Lung (tissue), 12 donors: Measurements from ENCODE around the gene HOXB9. TPM values are rescaled to one million over a fixed set of nuclear protein-coding genes. Genes with fewer than 3 reads are reported as not detected.

Source experiments
- ATAC-seq: fragments of 200-7000 bp; cut with Tn5 transposase; one replicate; pipeline ENCODE4 v1.9.1; 2020; ENCODE audit warnings: moderate number of reproducible peaks; ENCODE audit not compliant: insufficient read depth, low FRiP score
- DNase-seq, 3 donors: peaks; one replicate each; pipeline ENCODE4 v3.0.0-alpha.2; 2013 to 2017
- H3K27ac ChIP-seq, 2 donors: one replicate each; pipeline ENCODE4 v1.5.1; 2013; ENCODE audit warnings: mild to moderate bottlenecking in 2 of 2, moderate library complexity in 2 of 2, control low read depth in 1 of 2, inconsistent platforms in 1 of 2, low read depth in 1 of 2, low read length in 1 of 2
- H3K27me3 ChIP-seq, 3 donors: one replicate each; pipeline ENCODE4 v1.5.1; 2013; ENCODE audit warnings: low read length in 2 of 3; ENCODE audit not compliant: control insufficient read depth in 3 of 3, insufficient read depth in 3 of 3
- H3K36me3 ChIP-seq, 4 donors: one replicate each; pipeline ENCODE4 v1.5.1; 2013; ENCODE audit warnings: low read length in 4 of 4, mild to moderate bottlenecking in 1 of 4, moderate library complexity in 1 of 4; ENCODE audit not compliant: control insufficient read depth in 4 of 4, insufficient read depth in 4 of 4
- H3K4me1 ChIP-seq, 5 donors: one replicate each; pipeline ENCODE4 v1.5.1; 2013; ENCODE audit warnings: low read length in 5 of 5, mild to moderate bottlenecking in 2 of 5, moderate library complexity in 1 of 5; ENCODE audit not compliant: control insufficient read depth in 5 of 5, insufficient read depth in 5 of 5
- H3K4me3 ChIP-seq: one replicate; pipeline ENCODE4 v1.5.1; 2013; ENCODE audit warnings: mild to moderate bottlenecking, control low read depth, moderate library complexity
- H3K9ac ChIP-seq, 2 donors: one replicate each; pipeline ENCODE4 v1.5.1; 2013; ENCODE audit warnings: low read length in 2 of 2, control low read depth in 1 of 2; ENCODE audit not compliant: insufficient read depth in 1 of 2
- H3K9me3 ChIP-seq, 4 donors: one replicate each; pipeline ENCODE4 v1.5.1; 2013; ENCODE audit warnings: low read length in 3 of 4, mild to moderate bottlenecking in 1 of 4, moderate library complexity in 1 of 4; ENCODE audit not compliant: control insufficient read depth in 4 of 4, insufficient read depth in 3 of 4
- WGBS, 2 donors: extraction: QIAGEN DNeasy Blood & Tissue Kit; methylation state at CpG; one replicate each; pipeline ENCODE4 v1.1.7; 2013; 5-methylcytosine and 5-hydroxymethylcytosine counted together
- polyA plus RNA-seq, 2 donors: library from polyadenylated mRNA; stranded (reverse); fragments of 200-250 nt; gene quantifications; one replicate each; pipeline ENCODE4 v1.2.1, GENCODE V29; 2013
- total RNA-seq, 2 donors: library from RNA; depleted of rRNA in 1 of 2; stranded (reverse); fragments of >200 nt in 1 of 2; gene quantifications; one replicate each; pipeline ENCODE4 v1.2.1, GENCODE V29; 2014 to 2021
- TF ChIP-seq, protein P1 (sequence below): IDR thresholded peaks from 2 replicates; pipeline ENCODE4 v1.5.1; 2012; ENCODE audit warnings: mild to moderate bottlenecking; ENCODE audit errors: control extremely low read depth, extremely low read depth
- donor health status: control.
- donor health status: control.
- donor health status: Bipolar disorder and iron deficiency.
- donor health status: healthy.
- donor health status: DM: yes; HTN: yes; CAD: no.

Gene HOXB9
- total and polyA plus RNA-seq, 4 donors, result 0.18 TPM; not detected in 3

DNA sequence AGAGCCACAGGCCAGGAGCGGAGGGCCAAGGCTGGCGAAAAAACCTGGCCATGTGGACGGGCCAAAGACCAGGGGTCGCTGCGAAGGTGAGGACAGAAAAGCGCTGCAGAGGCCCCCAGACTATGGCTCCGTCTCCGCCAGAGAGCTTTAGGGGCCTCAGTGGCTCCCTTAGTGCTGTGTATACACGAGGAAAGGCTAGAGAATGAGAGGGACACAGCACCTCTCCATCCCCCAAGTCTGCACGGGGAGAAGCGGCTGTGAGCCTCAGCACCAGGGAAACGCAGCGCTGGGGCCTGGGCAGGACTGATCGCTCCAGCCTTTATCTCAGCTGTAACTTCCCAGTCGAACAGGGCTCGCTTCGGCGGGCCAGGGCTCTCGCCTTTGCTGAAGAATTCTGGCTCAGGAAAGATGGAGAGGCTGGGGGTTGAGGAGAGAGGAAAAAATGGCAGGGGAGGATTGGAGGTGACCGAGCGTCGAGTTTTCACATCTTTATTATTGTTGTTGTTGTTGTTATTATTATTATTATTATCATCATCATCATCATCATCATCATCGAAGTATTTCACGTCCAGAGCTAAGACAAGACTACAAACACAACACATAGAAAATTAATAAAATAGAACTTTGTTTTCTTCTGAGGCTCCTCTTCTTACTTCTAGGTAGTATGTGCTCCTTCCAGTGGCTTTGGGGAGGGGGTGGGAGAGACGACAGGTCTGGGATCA lies 30.7 kb downstream of the HOXB9 start:
- TF ChIP-seq, protein P1, sequence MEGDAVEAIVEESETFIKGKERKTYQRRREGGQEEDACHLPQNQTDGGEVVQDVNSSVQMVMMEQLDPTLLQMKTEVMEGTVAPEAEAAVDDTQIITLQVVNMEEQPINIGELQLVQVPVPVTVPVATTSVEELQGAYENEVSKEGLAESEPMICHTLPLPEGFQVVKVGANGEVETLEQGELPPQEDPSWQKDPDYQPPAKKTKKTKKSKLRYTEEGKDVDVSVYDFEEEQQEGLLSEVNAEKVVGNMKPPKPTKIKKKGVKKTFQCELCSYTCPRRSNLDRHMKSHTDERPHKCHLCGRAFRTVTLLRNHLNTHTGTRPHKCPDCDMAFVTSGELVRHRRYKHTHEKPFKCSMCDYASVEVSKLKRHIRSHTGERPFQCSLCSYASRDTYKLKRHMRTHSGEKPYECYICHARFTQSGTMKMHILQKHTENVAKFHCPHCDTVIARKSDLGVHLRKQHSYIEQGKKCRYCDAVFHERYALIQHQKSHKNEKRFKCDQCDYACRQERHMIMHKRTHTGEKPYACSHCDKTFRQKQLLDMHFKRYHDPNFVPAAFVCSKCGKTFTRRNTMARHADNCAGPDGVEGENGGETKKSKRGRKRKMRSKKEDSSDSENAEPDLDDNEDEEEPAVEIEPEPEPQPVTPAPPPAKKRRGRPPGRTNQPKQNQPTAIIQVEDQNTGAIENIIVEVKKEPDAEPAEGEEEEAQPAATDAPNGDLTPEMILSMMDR, result no peak
- peak overlapping the region in 1 of 2 donors; percentile 12 for H3K27ac ChIP-seq
- H3K27me3 ChIP-seq, result peaks cover 4 to 78% (median 11%) of the 10 kb centered on the region in 3 donors
- 57 to 79% methylated on average over 25 of the region's 25 CpGs for WGBS, 2 donors
- peaks cover 0 to 17% (median 3%) of the 10 kb centered on the region in 4 donors for H3K36me3 ChIP-seq
- H3K9me3 ChIP-seq, result no peaks in the 10 kb centered on the region
- H3K4me1 ChIP-seq, result peaks cover 0 to 52% (median 6%) of the 10 kb centered on the region in 5 donors
- ATAC-seq (no peak), DNase-seq (peak in 2 of 3 donors; percentile 46 to 59)
- no peak overlapping the region for H3K4me3 ChIP-seq
- peak overlapping the region in 1 of 2 donors; percentile 54 for H3K9ac ChIP-seq

DNA sequence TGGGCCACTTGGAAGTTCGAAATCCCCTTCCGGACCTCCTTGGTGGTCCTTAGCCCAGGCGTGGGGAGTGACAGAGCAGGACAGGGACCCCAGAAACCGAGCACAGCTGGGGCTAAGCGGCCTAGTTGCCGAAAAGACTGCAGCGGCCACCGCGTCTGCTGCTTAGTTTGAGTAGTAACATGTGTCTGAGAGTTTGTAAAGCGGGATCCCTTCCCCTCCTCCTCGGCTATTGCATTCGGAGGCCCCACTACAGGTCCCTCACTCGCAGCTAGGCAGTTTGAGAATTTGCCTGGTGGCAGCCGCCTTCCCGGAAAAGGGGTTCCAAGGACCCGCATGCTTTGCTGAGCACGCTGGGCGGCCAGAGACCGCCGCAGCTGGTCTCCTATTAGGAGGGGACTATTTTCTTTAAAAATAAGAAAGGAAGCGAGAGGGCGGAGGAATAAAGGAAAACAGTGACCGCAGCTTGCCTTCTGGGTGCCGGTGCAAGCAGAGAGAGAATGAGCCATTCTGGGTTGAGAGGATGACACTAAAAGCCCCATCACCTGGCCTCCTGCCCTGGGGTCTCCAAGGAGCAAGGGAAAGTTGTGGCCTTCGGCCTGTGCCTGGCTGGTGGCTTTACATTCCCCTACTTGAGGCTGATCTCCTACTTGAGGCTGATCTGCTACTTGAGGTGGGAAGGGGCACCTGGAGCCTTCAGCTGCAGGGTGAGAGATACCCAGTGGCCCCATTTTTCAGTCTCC lies 31.4 kb downstream of the HOXB9 start:
- 42 to 64% methylated on average over 25 of the region's 25 CpGs for WGBS, 2 donors
- DNase-seq, result peak; percentile 71 to 82 (median 82)
- H3K4me1 ChIP-seq, result peaks cover 0 to 58% (median 6%) of the 10 kb centered on the region in 5 donors
- ATAC-seq, result no peak
- peaks cover 7 to 70% (median 11%) of the 10 kb centered on the region in 3 donors for H3K27me3 ChIP-seq
- peak overlapping the region in 1 of 2 donors; percentile 55 for H3K27ac ChIP-seq
- H3K9ac ChIP-seq, result peak overlapping the region; percentile 46 to 88
- TF ChIP-seq, protein P1, result no peak
- peaks cover 0 to 19% (median 3%) of the 10 kb centered on the region in 4 donors for H3K36me3 ChIP-seq
- H3K4me3 ChIP-seq, result no peak overlapping the region
- H3K9me3 ChIP-seq, result no peaks in the 10 kb centered on the region

DNA sequence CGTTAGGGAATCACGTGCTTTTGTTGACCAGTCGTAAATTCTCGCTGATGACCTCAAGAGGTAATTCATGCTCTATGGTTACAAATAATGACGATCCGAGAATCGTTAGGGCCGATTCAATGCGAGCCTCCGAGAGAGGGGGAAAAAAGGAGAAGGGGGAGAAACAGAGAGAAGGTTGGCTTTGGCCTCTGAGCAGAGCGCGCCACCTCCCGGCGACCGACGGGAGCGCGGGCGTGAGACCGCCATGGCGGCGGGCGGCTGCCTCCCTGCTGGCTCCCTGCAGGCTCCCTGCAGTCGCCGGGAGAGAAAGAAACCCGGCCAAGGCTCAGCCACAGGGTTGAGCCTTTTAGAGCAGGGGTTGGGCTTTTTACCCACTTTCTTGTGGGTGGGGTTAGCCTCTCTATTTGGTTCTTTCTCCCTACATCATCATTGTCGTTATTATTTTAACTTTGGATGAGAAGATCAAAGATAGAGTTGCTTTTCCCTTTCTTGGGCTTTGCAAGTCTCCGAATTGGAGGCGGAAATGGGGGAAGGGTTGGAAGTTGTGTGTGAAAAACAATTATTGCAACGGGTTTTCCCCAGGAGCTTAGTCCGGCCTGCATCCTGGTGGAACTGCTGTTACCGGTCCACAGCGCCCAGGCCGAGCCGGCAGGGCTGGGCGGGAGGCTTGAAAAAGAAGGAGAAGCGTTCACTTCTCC lies 32.2 kb downstream of the HOXB9 start:
- Histone ChIP-seq H3K36me3 (peaks cover 0 to 19% (median 3%) of the 10 kb centered on the region in 4 donors), H3K27me3 (peaks cover 7 to 68% (median 11%) of the 10 kb centered on the region in 3 donors), H3K9ac (peak overlapping the region; percentile 46 to 99), H3K4me3 (no peak overlapping the region), H3K9me3 (no peaks in the 10 kb centered on the region), H3K4me1 (peaks cover 0 to 58% (median 6%) of the 10 kb centered on the region in 5 donors), H3K27ac (peak overlapping the region in 1 of 2 donors; percentile 55)
- WGBS, 2 donors, result 9 to 16% methylated on average over 36 to 37 of the region's 37 CpGs
- ATAC-seq (peak; percentile 66), DNase-seq (peak; percentile 97 to 100 (median 99))
- TF ChIP-seq, protein P1, result peak; percentile 89
